HS-5 (cell line): Measurements from ENCODE around the gene MYO7A.

Source experiments
- DNase-seq: peaks from one replicate; pipeline ENCODE4 v3.0.0-alpha.2; 2012; ENCODE audit warnings: low read depth

Gene MYO7A

DNA sequence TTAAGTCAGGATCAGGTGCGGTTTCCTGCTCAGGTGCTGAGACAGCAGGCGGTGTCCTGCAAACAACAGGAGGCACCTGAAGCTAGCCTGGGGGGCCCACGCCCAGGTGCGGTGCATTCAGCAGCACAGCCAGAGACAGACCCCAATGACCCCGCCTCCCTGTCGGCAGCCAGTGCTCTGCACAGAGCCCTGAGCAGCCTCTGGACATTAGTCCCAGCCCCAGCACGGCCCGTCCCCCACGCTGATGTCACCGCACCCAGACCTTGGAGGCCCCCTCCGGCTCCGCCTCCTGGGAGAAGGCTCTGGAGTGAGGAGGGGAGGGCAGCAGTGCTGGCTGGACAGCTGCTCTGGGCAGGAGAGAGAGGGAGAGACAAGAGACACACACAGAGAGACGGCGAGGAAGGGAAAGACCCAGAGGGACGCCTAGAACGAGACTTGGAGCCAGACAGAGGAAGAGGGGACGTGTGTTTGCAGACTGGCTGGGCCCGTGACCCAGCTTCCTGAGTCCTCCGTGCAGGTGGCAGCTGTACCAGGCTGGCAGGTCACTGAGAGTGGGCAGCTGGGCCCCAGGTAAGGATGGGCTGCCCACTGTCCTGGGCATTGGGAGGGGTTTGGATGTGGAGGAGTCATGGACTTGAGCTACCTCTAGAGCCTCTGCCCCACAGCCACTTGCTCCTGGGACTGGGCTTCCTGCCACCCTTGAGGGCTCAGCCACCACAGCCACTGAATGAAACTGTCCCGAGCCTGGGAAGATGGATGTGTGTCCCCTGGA, at the start of gene MYO7A:
Gene MYO7A, plus strand, starts transcription at position 327 of the 772 bp plus-strand sequence. CDS start 2,389 bp downstream, outside the sequence.
- no peak for DNase-seq

DNA sequence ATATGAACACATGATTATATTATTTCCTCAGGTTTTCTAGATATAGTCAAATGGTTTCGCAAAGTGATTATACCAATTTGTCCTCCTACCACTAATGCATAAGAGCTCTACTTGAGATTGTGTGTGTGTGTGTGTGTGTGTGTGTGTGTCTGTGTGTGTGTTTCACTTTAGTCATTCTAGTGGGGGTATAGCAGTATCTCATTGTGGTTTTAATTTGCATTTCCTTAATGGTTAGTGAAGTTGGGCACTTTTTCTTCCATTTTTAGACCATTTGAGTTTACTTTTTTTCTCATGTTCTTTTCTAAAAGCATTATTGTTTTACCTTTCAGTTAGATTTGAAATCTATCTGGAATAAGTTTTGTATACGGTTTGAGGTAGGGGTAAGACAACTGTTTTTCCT, 48.4 kb upstream of the MYO7A start:
- no peak for DNase-seq

DNA sequence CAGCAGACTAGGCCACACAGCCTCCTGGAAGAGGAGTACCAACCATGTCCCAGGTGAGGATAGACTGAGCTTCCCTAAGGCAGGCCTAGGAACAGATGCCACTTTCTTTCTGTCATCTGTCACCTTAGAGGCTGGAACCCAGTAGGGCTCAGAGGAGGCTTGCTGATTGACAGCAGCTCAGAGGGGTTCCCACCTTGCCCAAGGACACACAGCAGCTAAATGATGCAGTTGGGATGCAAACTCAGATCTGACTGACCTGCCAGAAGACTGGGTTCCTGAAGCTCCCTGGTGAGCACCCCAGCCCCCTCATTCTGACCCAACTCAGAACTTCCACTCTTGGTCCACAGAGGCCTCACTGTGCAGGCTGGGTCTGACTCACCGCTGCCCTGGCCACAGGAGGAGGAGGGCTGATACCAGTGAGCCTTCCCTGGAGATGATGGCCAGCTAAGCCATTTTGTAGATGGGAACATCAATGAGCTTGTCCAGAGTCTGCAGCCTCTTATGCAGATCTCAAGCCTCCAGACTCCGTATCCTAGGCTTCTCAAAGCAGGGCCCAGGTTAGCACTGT, 47.3 kb upstream of the MYO7A start:
- DNase-seq: no peak

DNA sequence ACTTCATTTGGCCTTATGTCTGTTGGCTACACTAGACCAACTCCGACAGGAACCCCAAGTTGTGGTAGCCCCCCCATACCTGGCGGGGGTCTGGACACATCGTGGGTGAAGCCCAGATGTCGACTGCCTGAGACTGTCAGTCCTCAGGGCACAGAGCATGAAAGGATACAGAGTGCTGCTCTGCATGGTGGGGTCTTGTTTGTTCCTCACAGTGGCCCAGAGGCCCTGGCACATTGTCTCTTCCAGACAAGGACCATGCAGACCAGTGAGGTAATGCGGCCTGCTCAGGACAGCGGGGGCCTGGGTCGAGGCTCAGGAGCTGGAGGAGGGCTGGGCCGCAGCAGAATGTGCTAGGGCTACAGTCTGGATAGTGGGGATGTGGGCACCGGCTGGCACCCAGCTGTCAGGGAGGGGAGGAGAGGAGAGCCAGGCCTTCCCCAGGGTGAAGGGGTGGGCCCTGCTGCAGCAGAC, 46.6 kb upstream of the MYO7A start:
- DNase-seq: no peak

DNA sequence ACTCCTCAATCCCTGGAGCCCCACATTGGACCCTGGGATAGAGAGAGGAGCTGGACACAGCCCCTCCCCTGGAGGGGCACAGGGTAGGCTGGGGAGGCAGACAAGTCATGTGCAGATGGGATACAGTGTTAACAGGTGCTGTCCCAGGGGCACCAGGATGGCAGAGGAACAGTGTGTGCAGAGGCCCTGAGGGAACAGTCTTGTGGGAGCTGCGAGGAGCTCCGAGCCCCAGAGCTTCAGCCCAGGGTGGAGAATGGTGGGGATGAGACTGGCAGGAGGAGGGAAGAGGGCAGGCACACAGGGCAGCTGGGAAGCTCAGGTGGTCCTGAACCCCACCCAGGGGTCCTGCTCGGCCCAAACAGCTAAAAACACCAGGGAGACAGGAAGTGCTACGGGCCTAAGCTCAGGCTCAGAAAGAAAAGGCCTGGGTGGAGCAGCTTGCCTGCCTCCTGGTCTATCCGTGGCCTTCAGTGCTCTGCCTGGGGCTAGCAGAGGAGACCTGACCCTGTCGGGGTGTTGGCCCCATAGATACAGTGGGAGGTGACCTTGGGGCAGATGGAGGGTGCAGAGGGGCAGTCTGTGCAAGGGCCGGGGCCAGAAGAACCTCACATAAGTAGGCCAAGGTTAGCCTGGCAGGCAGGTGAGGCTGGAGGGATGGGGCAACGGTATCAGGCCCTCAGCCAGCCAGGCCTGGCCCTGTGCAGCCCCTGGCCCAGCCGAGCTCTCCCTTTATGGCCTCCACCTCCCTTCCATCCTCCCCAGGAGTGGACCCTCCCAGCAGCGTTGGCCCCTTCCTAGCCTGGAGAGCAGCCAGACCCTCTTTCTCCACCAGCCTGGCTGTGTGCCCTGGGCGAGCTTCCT, 45.8 kb upstream of the MYO7A start:
- no peak for DNase-seq

DNA sequence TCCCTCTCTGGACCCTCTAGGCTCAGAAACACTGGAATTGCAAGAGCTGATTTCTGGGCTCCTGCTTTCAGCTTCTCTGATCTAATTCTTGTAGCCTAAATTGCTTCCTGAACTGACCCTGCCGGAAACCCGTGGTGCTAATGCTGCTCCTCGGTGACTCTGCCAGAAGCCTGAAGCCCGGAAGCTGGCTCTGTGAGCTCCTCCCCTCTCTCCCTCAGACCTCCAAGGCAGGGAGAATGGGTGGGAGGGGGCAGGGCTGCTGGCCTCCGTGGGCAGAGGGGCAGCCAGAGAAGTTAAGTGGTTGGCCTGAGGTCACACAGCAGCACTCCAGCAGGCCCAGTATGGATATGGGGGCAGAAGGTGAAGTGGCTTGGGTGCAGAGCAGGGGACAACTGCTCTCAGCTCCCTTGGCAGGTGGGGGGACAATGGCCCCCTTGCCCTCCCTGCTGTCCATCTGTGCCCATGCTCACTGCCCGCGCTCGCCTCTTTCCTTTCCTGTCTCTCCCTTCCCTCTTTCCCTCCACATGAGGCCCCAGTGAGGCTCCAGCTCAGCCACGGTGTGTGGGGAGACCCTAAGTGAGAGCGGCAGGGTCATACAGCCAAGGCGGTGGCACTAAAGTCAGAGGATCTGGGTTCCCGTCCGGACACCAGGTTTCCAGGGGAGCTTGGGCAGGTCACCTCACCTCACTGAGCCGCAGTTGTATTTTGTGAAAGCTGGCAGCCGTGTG, 45.0 kb upstream of the MYO7A start:
- DNase-seq: no peak

DNA sequence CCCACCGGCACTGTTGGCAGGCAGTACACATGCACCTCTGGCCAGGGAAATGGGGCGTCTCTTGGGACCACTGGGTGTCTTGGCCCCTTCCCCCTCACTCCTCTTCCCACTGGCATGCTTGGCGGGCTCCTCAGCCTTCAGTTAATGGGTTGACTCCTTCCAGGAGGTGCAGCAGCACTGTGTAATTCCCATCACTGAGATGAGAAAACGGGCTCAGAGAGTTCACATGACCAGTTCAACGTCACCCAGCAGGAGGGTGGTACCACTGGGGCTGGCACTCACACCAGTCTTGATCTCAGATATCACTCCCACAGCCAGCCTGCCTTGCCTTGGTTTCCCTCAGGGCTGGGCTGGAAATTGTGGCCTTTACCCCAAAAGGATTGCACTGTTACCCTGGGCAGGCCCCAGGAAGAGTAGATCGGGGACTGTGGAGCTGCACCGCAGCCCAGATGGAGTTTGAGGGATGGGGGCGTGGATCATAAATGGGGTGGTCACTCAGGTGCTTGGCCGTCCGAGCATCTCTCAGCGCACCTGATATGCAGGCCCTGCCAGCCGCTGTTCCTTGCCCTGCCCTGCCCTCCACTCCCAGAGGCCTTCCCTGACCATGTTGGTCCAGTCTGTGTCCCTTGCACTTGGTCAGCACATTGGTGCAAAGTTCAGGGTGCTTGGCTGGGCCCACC, 44.3 kb upstream of the MYO7A start:
- DNase-seq: no peak

DNA sequence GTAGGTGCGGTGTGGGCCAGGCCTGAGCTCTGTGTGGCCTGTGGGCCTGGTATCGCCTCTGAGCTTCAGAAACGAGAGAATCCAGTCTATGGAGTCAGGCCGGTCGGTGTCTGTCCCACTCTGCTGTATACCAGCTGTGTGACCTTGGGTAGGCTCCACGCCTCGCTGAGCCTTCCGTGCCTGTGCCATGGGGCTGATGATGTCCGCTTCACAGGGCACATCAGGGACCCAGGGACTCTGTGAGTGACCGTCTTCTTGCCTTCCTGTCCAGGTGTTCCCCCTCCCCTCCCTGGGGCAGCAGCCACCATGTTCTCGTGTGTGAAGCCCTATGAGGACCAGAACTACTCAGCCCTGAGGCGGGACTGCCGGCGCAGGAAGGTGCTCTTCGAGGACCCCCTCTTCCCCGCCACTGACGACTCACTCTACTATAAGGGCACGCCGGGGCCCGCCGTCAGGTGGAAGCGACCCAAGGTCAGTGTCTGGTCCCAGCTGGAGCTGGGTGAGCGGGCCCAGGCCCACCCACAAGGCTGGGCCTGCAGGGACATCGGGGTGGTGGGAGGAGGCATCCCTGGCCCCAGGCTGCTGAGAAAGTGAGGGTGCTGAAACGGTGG, 43.4 kb upstream of the MYO7A start:
- no peak for DNase-seq

DNA sequence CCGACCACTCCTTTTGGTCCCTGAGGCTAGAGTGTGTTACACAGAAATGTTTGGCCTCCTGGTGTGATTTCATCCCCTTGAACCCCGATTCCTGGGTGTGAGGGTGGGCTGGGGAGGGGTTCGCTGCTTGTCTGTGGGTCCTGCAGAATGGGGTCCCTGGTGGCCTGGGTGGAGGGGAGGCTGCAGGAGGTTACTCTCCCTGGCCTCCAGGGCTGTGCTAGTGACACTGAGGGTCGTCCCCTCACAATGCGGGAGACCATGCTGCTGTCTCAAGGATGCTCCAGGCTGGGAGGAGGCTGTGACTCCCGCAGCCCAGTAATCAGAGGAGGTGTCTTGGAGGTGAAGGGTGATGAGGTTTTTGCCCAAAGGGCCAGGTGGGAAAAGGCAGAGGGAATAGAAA, 42.4 kb upstream of the MYO7A start:
- no peak for DNase-seq

DNA sequence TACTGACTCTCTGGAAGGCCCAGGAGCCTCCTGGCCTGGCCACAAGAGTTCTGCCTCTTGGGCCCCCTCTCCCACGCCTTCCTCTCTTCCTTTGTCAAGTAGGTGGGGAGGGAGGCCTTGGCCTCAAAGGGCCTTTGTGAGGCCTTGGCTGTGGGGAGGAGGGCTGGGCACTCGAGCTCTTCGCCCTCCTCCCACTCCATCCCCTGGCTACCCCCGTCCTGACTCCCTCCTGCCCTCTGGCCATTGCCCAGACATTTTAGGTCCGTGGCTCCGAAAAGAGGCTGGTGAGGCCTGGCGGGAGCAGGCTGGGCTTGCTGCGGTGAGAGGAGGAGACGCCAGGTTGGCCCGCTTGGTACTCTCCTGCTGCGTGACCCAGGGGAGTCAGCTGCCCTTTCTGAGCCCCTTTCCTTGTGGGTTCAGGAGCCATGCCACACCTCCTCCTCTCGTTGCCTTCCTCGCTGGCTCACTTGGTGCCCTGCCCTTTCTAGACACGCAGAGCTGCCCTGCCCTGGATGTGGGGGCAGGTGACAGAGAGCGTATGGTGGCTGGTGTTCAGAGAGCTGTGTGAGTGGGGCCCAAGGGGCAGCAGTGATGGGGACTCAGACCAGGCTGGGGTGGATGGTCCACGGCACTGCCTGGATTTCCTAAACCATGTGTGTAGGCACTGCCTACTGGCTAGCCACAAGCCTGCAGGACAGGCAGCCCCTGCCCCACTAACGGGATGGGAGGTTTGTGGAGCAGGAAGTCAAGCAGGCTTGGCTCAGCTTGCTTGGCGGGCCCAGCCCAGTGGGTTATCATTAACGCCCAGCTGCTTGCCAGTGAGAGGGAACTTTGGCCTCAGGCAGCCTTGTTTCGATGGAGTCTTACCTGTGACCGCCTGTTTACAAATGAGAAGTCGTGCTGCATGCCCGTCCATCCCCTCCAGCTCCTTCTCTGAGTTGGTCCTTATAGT, 41.2 kb upstream of the MYO7A start:
- no peak for DNase-seq

DNA sequence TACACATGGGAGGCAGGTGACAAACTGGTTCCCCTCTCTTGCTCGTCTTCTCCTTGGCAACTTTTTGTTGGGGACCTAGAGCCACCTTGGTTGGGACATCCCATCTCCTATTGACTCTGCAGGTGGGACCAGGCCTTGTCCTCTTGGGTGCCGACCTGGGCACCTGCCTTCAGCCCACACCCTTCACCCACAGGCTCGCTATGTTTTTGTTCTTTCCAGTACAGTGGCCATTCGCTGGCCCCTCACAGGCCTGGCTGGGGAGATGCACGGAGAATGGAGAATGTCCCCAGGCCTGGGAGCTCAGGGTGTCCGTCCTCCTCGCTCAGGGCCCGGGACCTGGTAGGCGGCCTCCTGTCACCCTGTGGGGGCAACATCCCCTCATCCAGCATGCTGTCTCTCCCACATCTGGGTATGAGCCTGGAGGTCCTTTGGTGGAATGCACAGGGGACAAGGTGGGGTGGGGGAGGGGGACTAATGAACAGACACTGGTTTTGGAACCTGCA, 40.3 kb upstream of the MYO7A start:
- DNase-seq: no peak

DNA sequence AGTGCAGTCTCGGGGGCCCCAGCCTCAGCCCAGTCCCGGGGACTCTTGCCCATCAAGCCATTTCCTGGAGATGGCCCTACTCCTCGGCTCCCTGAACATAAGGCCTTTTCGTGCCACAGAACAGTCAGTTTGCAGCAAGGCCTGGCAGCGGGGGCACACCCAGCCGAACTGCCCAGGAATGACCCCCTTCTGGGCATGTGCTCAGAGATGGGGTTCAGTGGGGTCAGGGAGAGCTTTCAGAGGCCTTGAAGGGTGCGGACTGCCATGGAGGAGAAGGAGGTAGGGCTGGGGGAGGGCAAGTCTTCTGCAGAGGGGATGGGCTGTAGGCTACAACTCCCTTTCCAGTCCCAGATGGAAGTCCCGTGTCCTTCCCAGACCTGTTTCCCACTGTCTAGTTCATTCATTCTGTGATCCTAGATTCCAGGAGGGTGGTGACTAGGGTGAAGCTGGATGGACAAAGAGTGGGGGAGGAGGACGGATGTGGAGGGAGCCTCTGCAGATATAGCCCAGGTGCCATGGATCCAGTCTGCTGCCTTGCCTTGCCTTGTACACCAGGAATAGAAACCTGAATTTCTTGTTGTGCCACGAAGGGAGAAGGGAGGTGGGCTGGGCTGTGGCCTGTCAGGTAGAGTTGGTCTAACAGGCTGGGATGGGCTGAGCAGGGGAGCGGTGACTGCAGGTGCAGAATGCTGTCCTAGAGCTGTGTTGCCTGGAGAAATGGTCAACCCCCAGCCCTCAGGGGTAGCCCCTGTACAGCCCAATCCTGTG, 39.6 kb upstream of the MYO7A start:
- DNase-seq: no peak

DNA sequence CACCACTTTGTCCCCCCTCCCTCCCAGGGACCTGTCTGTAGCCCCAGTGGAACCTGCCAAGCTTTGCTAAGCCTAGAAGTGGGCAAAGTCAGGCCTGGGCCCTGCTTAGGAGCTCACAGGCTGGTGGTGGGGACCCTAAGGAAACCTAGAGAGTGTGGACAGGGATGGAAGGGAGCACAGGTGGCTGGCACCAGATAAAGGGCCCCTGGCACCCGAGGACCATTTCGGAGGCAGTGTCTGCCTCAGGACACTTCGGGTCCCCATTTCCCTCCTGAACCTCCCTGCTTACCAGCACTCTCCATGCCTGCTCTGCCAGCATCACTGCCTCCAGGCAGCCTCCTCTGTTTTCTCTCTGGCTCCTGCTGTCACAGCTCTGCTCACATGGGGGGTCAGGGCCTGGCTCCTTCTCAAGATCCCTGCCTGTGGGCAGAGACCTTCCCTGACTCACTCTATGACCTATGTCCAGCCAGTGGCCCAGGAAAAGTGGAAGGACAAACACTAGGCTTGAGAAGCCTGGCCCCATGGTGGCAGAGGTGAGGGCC, 39.0 kb upstream of the MYO7A start:
- DNase-seq: no peak

DNA sequence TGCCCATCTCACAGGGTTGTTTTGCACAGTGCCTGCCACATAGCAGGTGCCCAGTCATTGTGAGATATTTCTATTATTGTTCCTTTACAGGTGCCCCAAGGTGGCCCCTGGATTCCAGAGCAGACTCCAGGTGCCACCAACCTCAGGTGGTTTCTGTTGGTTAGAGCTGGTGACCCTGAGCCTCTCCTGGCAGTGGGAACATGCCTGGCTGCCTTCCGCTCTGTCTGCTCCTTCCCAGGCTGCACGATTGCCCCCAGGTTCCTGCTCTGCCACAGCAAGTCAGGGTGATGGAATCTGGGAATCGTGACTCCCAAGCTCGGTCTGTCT, 38.0 kb upstream of the MYO7A start:
- DNase-seq: no peak

DNA sequence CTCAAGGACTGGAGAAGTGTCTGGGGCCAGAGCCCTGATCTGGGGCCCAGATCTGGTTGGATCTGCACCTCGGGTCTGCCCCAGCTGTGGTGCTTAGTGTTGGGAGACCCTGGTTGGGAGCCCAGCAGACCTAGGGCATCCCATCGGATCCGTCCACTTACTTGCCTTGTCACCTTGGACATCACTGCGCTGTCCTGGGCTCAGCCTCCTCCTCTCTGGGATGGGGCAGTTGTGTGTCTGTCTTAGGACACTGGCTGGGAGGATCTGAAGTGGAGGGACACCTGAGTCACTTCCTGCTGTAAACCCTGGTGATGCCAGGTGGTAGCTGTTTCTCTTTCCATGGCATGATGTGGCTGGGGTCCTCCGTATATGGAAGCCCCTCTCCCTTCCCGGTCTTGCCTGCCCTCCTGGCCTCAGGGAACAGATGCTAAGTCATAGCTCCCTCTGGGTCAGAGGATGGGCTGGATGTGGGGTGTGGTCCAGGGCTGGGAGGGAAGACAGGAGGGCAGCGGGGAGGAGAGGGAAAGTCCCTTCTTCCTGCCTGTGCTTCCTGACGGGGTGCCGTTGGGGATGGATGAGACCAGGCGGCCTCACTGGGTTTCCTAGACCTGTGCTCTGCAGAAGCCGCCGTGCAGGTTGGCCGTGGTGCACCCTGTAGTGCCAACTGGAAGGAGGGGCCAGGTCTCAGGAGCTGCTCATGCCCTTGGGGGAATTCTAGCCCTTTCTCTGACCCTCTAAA, 37.5 kb upstream of the MYO7A start:
- no peak for DNase-seq

DNA sequence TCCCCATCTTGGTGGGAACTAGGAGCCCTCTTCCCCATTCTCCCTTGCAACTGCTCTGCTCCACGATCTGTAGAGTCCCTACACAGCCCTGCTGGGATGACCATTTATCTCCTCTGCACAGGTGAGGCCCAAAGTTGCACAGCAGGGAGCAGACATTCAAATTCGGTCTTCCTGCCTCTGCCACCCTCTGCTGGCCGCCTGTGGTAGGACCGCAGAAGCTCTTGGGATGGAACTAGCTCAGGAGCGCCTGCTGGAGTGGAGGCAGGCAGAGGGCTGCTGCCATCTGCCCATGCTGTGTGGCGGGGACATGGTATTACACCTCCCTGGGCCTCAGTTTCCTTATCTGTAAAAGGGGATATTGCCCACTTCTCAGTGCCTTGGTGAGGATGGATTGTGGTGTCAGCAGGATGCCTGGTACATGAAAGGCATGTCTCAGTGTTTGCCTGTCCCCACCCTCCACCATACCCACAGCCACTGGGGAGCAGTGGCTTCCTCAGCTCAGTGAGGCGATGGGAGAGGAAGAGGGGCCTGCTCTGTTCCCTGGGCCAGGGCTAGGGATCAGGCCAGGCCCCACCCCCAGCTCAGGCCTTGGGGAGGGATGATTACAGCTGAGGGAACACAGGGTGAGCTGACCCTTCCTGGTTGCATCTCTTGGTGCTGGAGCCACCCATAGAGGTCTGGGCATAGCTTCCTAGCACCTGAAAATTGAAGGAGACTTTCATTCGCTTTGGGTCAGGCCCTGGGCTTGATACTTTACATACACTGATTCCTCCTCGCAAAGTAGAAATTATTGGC, 36.7 kb upstream of the MYO7A start:
- DNase-seq: no peak

DNA sequence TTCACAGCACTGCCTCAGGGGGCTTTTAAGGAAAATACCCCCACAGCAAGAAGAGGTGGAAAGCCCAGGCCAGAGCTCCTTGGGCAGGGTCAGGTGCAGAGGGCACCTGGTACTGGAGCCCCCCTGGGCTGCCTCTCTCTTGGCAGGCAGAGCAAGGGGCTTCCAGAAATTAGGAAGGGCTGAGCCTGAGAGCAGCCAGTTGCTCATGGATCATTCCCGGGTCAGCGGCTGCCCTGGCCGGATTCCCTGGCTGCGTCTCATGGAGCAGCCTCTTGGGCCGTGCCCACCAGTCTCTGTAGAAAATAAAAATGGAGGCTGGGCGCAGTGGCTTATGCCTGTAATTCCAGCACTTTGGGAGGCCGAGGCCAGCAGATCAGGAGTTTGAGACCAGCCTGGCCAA, 35.7 kb upstream of the MYO7A start:
- no peak for DNase-seq
